ENCODE results near the gene UNC45A. TPM values are rescaled to one million over a fixed set of nuclear protein-coding genes. Genes with fewer than 3 reads are reported as not detected.
"Not testable (repeated sequence)": the region's sequence is repeated elsewhere in the genome, so short reads cannot be mapped to it uniquely, and the experiment has no call there.

UNC45A gene
- total and polyA plus RNA-seq, 4 donors, result 13.9 to 31.2 (median 24.9) TPM

GRCh38 chr15:90907051-90907660 lies 27.9 kb upstream of the UNC45A start:
- peaks cover 44 to 66% (median 60%) of the 10 kb centered on the region in 4 donors for H3K36me3 ChIP-seq (ENCODE audit: control insufficient read depth in 4 of 4, insufficient read depth in 3 of 4, low read depth in 1 of 4, low read length in 3 of 4)
- no peak for TF ChIP-seq YY1 (IDR thresholded peaks at IDR 0.05)
- TF ChIP-seq MAX (IDR thresholded peaks at IDR 0.05), result no peak
- TF ChIP-seq HNF4G (IDR thresholded peaks at IDR 0.05), result no peak
- no peak for TF ChIP-seq FOXA1 (IDR thresholded peaks at IDR 0.05)
- no peak overlapping the region for H3K9ac ChIP-seq (ENCODE audit: low read depth in 1 of 2, low read length in 2 of 2)
- DNase-seq (ENCODE audit: low spot score), result no peak
- H3K4me3 ChIP-seq (ENCODE audit: low read depth in 1 of 3, low read length in 3 of 3), result no peak overlapping the region
- no peak overlapping the region for H3K27ac ChIP-seq (ENCODE audit: low read depth in 1 of 2, low read length in 2 of 2)
- WGBS, result 94% methylated on average over 15 of the region's 15 CpGs
- H3K27me3 ChIP-seq (ENCODE audit: control insufficient read depth in 4 of 4, insufficient read depth in 4 of 4, low read length in 3 of 4), result no peaks in the 10 kb centered on the region
- H3K9me3 ChIP-seq (ENCODE audit: control insufficient read depth in 4 of 4, low read length in 3 of 4), result no peaks in the 10 kb centered on the region
- peaks cover 0 to 11% (median 5%) of the 10 kb centered on the region in 4 donors for H3K4me1 ChIP-seq (ENCODE audit: control insufficient read depth in 4 of 4, insufficient read depth in 4 of 4, low read length in 3 of 4)

GRCh38 chr15:90907838-90908507 lies 27.1 kb upstream of the UNC45A start:
- peaks cover 0 to 11% (median 5%) of the 10 kb centered on the region in 4 donors for H3K4me1 ChIP-seq (ENCODE audit: control insufficient read depth in 4 of 4, insufficient read depth in 4 of 4, low read length in 3 of 4)
- no peak overlapping the region for H3K4me3 ChIP-seq (ENCODE audit: low read depth in 1 of 3, low read length in 3 of 3)
- H3K36me3 ChIP-seq (ENCODE audit: control insufficient read depth in 4 of 4, insufficient read depth in 3 of 4, low read depth in 1 of 4, low read length in 3 of 4), result peaks cover 48 to 74% (median 66%) of the 10 kb centered on the region in 4 donors
- WGBS, result 93% methylated on average over 9 of the region's 9 CpGs
- H3K27ac ChIP-seq (ENCODE audit: low read depth in 1 of 2, low read length in 2 of 2), result no peak overlapping the region
- DNase-seq (ENCODE audit: low spot score), result no peak
- H3K27me3 ChIP-seq (ENCODE audit: control insufficient read depth in 4 of 4, insufficient read depth in 4 of 4, low read length in 3 of 4), result no peaks in the 10 kb centered on the region
- TF ChIP-seq MAX (IDR thresholded peaks at IDR 0.05) (no peak), REST (IDR thresholded peaks at IDR 0.05) (no peak), EGR1 (IDR thresholded peaks at IDR 0.05; ENCODE audit: low read depth in 2 of 2) (no peak), FOXA2 (IDR thresholded peaks at IDR 0.05) (no peak), HNF4G (IDR thresholded peaks at IDR 0.05) (no peak), CTCF (IDR thresholded peaks at IDR 0.05; ENCODE audit: low read depth, low read length, missing input control) (no peak), TAF1 (conservative IDR thresholded peaks at IDR 0.05) (no peak), GABPA (IDR thresholded peaks at IDR 0.05 in 1 of 2, conservative IDR thresholded peaks at IDR 0.05 in 1 of 2) (no peak), ATF3 (IDR thresholded peaks at IDR 0.05) (no peak), NR2F2 (IDR thresholded peaks at IDR 0.05) (no peak), RAD21 (IDR thresholded peaks at IDR 0.05) (no peak), RXRA (IDR thresholded peaks at IDR 0.05) (no peak), YY1 (IDR thresholded peaks at IDR 0.05) (no peak)
- no peak overlapping the region for H3K9ac ChIP-seq (ENCODE audit: low read depth in 1 of 2, low read length in 2 of 2)
- H3K9me3 ChIP-seq (ENCODE audit: control insufficient read depth in 4 of 4, low read length in 3 of 4), result no peaks in the 10 kb centered on the region

- H3K27me3 ChIP-seq (ENCODE audit: control insufficient read depth in 4 of 4, insufficient read depth in 4 of 4, low read length in 3 of 4); H3K4me3 ChIP-seq (ENCODE audit: low read depth in 1 of 3, low read length in 3 of 3); H3K4me1 ChIP-seq (ENCODE audit: control insufficient read depth in 4 of 4, insufficient read depth in 4 of 4, low read length in 3 of 4); H3K9ac ChIP-seq (ENCODE audit: low read depth in 1 of 2, low read length in 2 of 2); H3K27ac ChIP-seq (ENCODE audit: low read depth in 1 of 2, low read length in 2 of 2); DNase-seq (ENCODE audit: low spot score); H3K9me3 ChIP-seq (ENCODE audit: control insufficient read depth in 4 of 4, low read length in 3 of 4): not testable (repeated sequence)
- H3K36me3 ChIP-seq (ENCODE audit: control insufficient read depth in 4 of 4, insufficient read depth in 3 of 4, low read depth in 1 of 4, low read length in 3 of 4), result peaks cover 54 to 87% (median 77%) of the 10 kb centered on the region in 4 donors
- WGBS, result 83% methylated on average over 11 of the region's 11 CpGs
Measured at GRCh38 chr15:90909449-90909848, 25.6 kb upstream of the UNC45A start.
